Measurements from ENCODE around the gene PRSS56.

Gene PRSS56

DNA sequence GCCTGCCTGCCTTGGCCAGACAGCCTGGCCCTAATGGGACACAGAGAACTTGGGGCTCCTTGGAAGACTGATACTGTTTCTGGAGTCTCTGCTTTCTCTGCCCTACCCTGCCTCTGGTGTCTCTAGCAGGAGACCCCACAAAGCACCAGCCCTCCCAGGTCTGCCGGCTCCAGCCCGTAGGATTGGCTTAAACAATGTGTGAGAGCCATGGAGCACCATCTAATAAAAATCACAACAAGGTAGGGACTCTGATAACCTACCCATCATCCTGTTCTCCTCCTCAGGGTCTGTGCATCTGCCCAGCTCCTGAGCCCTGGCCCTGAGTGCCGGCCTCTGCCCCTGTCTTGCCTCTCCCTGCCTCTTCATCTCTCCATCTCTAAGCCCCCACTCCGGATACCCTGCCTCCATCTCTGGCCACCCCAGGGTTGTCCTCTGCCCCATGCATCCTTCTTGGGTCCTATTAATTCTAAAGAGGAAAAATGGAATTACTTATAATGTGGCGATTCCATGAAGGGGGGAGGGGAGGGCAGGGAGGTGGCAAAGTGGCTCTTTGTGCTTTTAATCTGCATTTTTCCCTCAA, 31.4 kb upstream of the PRSS56 start:
- TF ChIP-seq, protein P1, sequence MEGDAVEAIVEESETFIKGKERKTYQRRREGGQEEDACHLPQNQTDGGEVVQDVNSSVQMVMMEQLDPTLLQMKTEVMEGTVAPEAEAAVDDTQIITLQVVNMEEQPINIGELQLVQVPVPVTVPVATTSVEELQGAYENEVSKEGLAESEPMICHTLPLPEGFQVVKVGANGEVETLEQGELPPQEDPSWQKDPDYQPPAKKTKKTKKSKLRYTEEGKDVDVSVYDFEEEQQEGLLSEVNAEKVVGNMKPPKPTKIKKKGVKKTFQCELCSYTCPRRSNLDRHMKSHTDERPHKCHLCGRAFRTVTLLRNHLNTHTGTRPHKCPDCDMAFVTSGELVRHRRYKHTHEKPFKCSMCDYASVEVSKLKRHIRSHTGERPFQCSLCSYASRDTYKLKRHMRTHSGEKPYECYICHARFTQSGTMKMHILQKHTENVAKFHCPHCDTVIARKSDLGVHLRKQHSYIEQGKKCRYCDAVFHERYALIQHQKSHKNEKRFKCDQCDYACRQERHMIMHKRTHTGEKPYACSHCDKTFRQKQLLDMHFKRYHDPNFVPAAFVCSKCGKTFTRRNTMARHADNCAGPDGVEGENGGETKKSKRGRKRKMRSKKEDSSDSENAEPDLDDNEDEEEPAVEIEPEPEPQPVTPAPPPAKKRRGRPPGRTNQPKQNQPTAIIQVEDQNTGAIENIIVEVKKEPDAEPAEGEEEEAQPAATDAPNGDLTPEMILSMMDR (IDR thresholded peaks at IDR 0.05), result no peak
- peaks cover 0 to 4% of the 10 kb centered on the region in 2 experiments for H3K4me1 ChIP-seq (ENCODE audit: control insufficient read depth in 1 of 2, insufficient read depth in 1 of 2, low read depth in 1 of 2, low read length in 1 of 2)
- no peak overlapping the region for H3K27ac ChIP-seq
- H3K27me3 ChIP-seq, result peaks cover 68% of the 10 kb centered on the region
- H3K9me3 ChIP-seq, result no peaks in the 10 kb centered on the region
- H3K36me3 ChIP-seq, result no peaks in the 10 kb centered on the region
- no peak overlapping the region for H3K4me3 ChIP-seq (ENCODE audit: low read depth in 1 of 2, low read length in 1 of 2)

DNA sequence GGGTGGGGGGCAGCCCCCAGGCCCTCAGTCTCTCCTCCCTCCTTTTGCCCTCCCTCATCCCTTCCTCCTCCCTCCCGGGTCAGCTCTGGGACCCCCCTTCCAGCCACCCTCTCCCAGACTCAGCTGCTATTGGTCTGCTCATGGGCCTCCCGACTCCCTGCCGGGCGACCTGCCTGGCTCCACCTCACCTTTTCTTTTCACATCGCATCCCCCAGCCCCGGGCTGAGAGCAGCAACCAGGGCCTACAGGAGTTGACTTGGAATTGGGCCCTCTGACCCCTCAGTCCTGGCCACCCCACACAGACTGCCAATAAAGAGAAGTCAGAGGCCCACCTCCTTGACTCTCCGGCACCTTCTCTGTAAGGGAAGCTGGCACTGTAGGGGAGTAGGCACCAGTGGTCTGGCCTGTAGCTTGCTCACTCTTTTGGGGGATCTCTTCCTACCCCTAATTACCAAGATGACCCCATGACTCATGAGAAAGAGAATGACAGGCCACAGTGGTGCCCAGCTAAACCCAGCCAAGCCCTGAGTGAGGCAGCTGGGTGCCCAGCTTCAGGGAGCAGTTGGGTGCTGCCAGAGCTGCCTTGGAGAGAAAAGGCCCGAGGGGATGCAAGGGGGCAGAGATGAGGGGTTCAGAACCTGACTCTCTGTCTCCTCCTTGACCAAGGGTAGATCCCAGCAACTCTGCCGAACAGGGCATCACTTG, 30.5 kb upstream of the PRSS56 start:
- no peaks in the 10 kb centered on the region for H3K36me3 ChIP-seq
- H3K27ac ChIP-seq, result no peak overlapping the region
- H3K9me3 ChIP-seq, result no peaks in the 10 kb centered on the region
- H3K4me3 ChIP-seq (ENCODE audit: low read depth in 1 of 2, low read length in 1 of 2), result no peak overlapping the region
- peaks cover 65% of the 10 kb centered on the region for H3K27me3 ChIP-seq
- peaks cover 0 to 4% of the 10 kb centered on the region in 2 experiments for H3K4me1 ChIP-seq (ENCODE audit: control insufficient read depth in 1 of 2, insufficient read depth in 1 of 2, low read depth in 1 of 2, low read length in 1 of 2)
- TF ChIP-seq, protein P1 (IDR thresholded peaks at IDR 0.05), result no peak

DNA sequence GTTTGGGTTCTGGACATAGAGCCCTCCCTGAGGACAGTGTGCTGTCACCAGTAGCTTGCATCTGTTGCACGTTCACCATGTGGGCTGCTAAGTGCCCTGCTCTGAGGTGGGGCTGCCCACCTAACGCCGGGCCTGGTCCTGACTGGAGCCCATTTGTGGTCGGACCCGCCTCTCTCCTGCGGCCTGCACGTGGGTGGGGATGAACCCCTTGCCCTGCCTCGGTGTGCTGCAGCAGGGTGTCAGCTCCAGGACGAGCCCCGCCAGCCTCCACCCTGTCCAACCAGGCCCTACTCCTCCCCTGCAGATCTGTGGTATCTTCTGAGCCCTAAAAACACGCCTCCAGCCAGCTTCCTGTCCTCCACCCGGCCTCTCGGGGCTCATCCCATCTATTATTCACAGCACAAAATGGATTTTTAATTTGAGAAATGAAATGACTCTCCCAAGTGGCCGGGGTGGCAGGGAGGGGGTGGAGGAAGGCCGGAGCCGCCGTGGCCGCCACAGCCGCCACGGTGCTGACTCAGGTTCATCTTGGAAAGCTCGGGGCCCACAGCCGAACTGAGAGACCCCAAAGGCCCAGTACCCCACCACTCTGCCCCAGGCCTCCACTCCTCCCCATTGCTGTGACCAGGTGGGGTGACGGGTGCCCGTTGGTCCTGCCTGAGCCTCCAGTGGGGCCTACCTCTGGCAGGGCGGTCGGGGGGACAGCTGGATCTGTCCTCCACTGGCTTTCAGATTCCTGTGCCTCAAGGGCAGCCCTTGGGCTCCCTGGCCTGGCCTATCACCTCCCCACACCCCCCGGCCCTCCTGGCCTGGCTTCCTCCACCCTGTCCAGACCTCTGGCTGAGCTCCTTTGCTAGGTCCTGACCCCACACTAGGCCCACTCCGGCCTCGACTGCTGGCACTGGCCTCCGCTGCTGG, 29.7 kb upstream of the PRSS56 start:
- Histone ChIP-seq H3K36me3 (no peaks in the 10 kb centered on the region), H3K4me1 (ENCODE audit: control insufficient read depth in 1 of 2, insufficient read depth in 1 of 2, low read depth in 1 of 2, low read length in 1 of 2) (peaks cover 0 to 4% of the 10 kb centered on the region in 2 experiments), H3K27ac (no peak overlapping the region), H3K4me3 (ENCODE audit: low read depth in 1 of 2, low read length in 1 of 2) (no peak overlapping the region), H3K9me3 (no peaks in the 10 kb centered on the region), H3K27me3 (peaks cover 61% of the 10 kb centered on the region)
- TF ChIP-seq, protein P1 (IDR thresholded peaks at IDR 0.05), result no peak

DNA sequence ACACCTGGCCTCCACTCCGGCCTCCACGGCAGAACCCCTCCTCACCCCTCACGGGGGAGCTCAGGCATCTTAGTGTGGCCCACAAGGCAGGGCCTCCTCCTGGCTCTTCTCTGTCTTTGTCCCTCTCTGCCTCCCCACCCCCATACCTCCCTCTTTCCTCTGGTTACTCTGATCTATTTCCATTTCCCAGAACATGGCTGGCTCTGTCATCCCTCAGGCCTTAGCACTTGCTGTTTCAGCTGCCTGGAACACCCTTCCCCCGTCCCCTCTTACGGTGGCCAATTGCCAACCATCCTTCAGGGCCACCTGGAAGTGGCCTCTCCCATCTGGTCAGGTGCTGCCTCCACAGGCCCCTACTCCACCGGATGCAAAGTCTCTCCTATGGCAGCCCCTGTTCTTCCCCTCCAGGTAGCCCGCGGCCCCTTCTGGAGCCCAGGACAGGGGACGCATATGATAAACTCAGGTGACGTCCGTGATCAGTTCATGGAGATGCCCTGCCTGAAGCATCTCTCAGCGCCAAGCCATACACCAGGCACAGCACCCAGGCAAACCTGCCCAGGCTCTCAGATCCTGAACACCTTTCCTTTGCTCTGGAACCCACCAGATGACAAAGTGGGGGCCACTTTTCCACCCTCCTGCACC, 28.9 kb upstream of the PRSS56 start:
- Histone ChIP-seq H3K27me3 (peaks cover 53% of the 10 kb centered on the region), H3K4me3 (ENCODE audit: low read depth in 1 of 2, low read length in 1 of 2) (no peak overlapping the region), H3K36me3 (no peaks in the 10 kb centered on the region), H3K4me1 (ENCODE audit: control insufficient read depth in 1 of 2, insufficient read depth in 1 of 2, low read depth in 1 of 2, low read length in 1 of 2) (peaks cover 0 to 4% of the 10 kb centered on the region in 2 experiments), H3K9me3 (no peaks in the 10 kb centered on the region), H3K27ac (no peak overlapping the region)
- TF ChIP-seq, protein P1 (IDR thresholded peaks at IDR 0.05), result no peak

DNA sequence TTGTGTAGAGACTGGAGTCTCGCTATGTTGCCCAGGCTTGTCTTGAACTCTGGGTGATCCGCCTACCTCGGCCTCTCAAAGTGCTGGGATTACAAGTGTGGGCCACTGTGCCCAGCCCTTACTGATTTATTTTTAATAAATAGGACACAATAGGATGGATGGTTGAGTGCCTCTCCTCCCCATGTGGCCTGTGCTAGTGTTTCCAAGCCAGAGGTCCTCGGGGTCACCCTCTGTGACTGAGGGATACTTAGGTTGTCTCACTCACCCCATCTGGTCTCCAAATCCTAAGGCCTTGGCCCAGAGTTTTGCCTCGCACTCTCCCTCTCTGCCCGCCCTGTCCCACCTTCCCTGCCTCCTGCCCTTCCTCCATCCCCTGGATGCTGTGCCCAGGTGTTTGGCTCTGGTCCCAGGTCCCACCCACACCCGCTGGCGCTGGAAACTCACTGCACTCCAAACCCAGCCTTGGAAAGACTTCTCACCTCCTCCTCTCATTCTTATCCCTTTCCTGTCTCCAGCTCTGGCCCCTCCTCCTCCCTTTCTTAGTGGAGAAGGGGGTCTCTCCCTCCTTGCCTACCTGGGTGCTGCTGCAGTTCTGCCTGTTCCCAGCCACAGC, 27.8 kb upstream of the PRSS56 start:
- peaks cover 0 to under 1% of the 10 kb centered on the region in 2 experiments for H3K4me1 ChIP-seq (ENCODE audit: control insufficient read depth in 1 of 2, insufficient read depth in 1 of 2, low read depth in 1 of 2, low read length in 1 of 2)

More for the DNA sequence above, 27.8 kb upstream of the PRSS56 start:
- TF ChIP-seq, protein P1 (IDR thresholded peaks at IDR 0.05), result no peak
- H3K27ac ChIP-seq, result no peak overlapping the region
- H3K36me3 ChIP-seq, result no peaks in the 10 kb centered on the region
- H3K9me3 ChIP-seq, result no peaks in the 10 kb centered on the region
- no peak overlapping the region for H3K4me3 ChIP-seq (ENCODE audit: low read depth in 1 of 2, low read length in 1 of 2)
- peaks cover 43% of the 10 kb centered on the region for H3K27me3 ChIP-seq
